GM21528 (cell line): ENCODE data around the gene PLAC1.

Experiments
- ATAC-seq: cut with Tn5 transposase; IDR thresholded peaks from one replicate; pipeline ENCODE4 v1.9.1; 2021; ENCODE audit warnings: mild to moderate bottlenecking, moderate library complexity; ENCODE audit not compliant: unreplicated experiment, low FRiP score

The PLAC1 gene

DNA sequence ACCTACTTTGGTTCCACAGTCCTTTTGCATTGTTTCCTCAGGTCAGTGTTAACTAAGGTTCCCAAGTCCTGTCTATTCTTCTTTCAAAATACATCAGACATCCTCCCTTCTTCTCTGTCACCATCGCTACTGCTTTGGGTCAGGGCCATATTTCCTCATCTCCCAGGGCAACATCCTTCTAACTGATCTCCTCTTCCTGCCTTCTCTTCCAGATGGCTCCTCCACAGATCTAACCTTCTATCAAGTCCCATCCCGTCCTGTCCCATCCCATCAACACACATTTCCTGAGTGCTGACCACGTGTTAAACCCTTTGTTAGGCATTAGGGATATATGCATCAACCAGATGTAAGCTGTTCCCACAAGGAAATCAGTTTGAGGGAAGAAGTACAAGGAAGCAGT lies 25.9 kb downstream of the PLAC1 start:
- ATAC-seq: no peak

DNA sequence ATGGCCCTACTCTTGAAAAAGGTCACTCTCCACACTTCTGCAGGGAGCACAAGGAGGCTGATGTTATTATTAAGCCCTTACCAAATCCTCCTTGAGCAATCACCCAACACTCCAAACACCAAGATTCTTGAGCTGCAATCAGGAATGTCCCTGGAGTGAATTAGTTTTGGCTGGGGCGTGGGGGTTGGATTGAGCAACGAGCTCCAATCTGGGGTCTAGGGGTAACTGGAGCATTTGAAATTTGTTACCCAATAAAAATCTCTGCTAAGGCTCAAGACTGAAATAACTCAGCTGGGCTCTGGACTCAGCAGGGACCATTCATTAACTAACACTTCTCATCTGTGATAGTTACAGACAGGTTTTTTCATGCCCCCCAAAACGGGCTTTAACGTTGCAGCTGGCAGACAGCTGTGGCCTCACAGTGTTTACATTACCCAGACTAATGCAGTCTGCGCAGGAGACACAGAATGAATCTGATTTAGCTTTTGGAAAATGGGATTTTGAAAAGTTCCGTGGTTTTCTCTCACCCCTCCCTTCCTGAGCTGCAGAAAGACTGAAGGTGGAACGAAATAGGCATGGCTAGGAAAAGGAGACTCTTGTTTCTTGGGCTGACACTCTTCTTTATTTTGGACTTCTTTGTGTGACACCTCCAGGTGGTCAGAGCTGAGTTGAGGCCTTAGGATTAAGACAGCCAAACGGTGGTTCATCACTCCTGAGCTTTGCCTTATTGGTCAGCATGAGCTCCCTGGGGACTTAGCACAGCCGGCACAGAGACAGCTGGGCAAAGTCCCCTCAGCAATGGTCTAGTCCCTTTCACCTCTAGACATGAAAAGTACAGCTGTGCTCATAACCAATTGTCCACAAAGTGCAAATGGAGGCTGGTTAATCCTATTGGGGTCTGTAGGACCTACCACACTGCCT lies 26.6 kb downstream of the PLAC1 start:
- no peak for ATAC-seq

- no peak for ATAC-seq
These were observed 29.6 kb downstream of the PLAC1 start for GRCh38 chrX:134628663-134629062.

- ATAC-seq: no peak
These were observed 31.8 kb downstream of the PLAC1 start for GRCh38 chrX:134626434-134626833.

- ATAC-seq: no peak
These were observed 33.0 kb downstream of the PLAC1 start for GRCh38 chrX:134625315-134625718.

- no peak for ATAC-seq
These were observed 34.2 kb downstream of the PLAC1 start for GRCh38 chrX:134624046-134624430.

- no peak for ATAC-seq
These were observed 34.8 kb downstream of the PLAC1 start for GRCh38 chrX:134623293-134624045.

DNA sequence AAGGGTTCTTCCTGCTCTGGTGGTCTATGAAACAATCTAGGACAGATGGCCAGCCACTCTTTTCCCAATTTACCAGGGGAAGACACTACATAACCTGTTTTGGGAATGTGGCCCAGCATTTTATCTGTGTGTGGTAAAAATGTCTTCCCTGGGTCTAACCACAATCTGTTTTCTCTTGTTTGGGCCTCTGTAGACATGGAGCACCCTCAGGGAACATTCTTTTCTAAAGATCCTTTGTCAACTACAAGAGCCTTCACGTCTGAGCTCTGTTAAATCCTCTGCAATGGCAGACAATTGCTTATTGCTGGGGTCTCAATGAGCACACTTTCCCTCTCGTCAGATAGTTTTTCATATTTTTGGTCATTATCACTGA lies 35.5 kb downstream of the PLAC1 start:
- no peak for ATAC-seq

GRCh38 chrX:134622056-134622812 lies 36.0 kb downstream of the PLAC1 start:
- ATAC-seq: peak; percentile 63

GRCh38 chrX:134619838-134620237 lies 38.4 kb downstream of the PLAC1 start:
- no peak for ATAC-seq

- ATAC-seq: no peak
These were observed 44.9 kb downstream of the PLAC1 start for GRCh38 chrX:134613396-134613795.

DNA sequence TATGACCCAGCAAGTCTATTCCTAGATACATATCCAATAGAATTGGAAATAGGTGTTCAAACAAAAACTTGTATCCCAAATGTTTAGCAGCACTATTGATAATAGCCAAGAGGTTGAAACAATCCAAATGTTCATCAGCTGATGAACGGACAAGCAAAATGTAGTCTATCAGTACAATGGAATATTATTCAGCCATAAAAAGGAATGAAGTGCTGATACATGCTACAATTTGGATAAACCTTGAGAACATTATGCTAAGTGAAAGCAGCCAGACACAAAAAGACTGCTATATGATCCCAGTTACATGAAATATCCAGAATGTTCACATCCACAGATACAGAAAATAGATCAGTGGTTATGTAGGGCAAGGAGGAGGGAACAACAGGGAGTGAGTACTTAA lies 50.1 kb downstream of the PLAC1 start:
- no peak for ATAC-seq

DNA sequence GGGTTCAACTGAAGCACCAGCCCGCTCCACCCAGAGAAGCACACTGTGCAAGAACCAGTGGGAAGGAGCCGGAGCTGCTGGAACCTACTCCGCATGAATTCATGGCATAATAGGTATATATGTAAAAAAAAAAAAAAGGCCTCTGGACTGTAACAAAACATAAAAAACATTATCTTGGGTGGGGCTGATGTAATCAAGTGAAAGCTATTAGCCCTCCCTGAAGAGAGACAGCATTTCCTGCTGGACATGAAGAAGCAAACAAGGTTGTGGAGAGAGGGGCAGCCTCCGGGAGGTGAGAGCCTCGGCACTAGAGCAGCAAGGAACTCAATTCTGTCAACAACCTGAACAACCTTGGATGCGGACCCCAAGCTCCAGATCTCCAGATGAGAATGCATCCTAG lies 50.7 kb downstream of the PLAC1 start:
- no peak for ATAC-seq

DNA sequence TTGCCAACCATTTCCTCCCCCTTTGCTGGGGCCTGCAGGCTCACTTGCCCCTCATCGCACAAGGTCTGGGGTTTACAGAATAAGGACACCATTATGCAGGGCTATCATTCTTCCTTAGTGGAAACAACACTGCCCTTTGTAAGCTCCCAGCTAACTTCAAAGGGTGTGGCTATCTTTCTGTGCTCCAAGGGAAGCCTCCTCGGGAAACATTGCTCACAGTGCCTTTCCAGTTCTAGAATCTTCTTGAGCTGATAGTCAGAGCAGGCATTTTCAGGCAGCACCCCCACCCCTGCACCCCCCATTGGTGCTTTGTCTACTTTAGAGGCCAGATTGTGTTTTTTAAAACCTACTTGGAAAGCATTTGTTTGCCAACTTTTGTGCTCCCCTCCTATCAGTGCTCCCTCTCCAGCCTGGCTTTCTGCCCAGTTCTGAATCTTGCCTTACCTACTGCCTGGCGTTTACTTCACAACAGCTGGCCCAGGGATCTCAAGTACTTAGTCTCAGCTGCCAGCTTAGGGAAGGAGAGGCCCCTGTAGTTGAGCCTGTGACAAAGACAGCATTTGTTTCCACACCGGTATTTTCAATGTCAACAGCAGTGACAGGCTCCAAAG lies 53.5 kb downstream of the PLAC1 start:
- no peak for ATAC-seq

GRCh38 chrX:134603806-134604700 lies 54.2 kb downstream of the PLAC1 start:
- ATAC-seq: no peak

- no peak for ATAC-seq
These were observed 55.9 kb downstream of the PLAC1 start for GRCh38 chrX:134602410-134602809.

GRCh38 chrX:134601240-134601765 lies 57.0 kb downstream of the PLAC1 start:
- ATAC-seq: no peak

DNA sequence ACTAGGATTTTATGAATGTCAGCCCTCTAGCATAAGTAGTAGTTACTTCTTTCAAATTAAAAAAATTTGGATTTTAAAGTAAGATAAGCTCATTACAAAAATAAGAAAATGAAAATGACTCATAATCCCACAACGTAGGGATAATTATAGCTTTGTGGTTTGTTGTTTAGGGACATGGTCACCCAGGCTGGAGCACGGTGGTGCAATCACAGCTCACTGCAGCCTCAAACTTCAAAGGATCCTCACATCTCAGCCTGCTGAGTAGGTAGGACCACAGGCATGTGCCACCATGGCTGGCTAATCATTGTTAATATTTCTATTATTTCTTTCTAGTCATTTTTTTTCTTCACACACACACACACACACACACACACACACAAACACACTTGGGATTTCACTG lies 57.6 kb downstream of the PLAC1 start:
- ATAC-seq: no peak

DNA sequence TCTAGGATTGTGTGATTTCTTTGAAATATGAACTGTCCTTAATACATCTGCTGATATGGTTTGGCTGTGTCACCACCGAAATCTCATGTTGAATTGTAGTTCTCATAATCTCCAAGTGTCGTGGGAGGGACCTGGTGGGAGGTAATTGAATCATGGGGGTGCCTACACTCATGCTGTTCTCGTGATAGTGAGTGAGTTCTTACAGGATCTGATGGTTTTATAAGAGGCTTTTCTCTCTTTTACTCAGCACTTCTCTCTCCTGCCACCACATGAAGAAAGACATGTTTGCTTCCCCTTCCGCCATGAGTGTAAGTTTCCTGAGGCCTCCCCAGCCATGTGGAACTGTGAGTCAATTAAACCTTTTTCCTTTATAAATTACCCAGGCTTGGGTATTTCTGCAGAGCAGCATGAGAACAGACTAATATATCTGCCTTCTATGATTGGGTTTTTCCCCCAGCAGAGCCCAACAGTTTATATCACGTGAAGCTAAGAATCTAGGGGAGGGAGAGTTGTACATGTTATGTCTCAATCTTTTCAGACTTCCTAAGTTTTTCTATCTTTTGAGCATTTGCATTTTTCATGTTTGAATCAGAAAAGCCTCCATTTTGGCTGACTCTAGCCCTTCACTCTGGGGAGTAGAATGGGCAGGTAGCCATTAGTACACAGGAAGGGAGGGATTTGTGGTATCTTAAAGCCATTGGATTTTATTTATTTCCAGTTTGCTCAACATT lies 58.9 kb downstream of the PLAC1 start:
- no peak for ATAC-seq
